ENCODE data around the gene ZBTB20. TPM values are rescaled to one million over a fixed set of nuclear protein-coding genes. Genes with fewer than 3 reads are reported as not detected.

The ZBTB20 gene
- total RNA-seq, 1 experiment from 2014 or later, result 12.8 TPM

GRCh38 chr3:114572364-114573062, 574.6 kb downstream of the ZBTB20 start:
- Histone ChIP-seq H3K27me3 (replicated peaks; ENCODE audit: control insufficient read depth, insufficient read depth, low read length) (no peaks in the 10 kb centered on the region), H3K9me3 (no peaks in the 10 kb centered on the region), H3K4me1 (no peaks in the 10 kb centered on the region), H3K36me3 (ENCODE audit: control insufficient read depth, insufficient read depth, low read length) (no peaks in the 10 kb centered on the region), H3K4me3 (ENCODE audit: low read depth, low read length) (no peak overlapping the region)
- Mint-ChIP-seq H3K9me3 (ENCODE audit: unreplicated experiment) (no peaks in the 10 kb centered on the region), H3K27me3 (ENCODE audit: insufficient read depth, unreplicated experiment) (no peaks in the 10 kb centered on the region), H3K4me3 (ENCODE audit: unreplicated experiment) (no peak overlapping the region), H3K4me1 (ENCODE audit: low read depth, unreplicated experiment) (no peaks in the 10 kb centered on the region), H3K36me3 (ENCODE audit: insufficient read depth, unreplicated experiment) (peaks cover 6% of the 10 kb centered on the region), H3K27ac (ENCODE audit: unreplicated experiment) (no peak overlapping the region)
- DNase-seq, result no peak
- CTCF ChIA-PET, result no interaction called here
- POLR2A ChIA-PET, result no interaction called here
- TF ChIP-seq CTCF (IDR thresholded peaks at IDR 0.05; ENCODE audit: insufficient read depth in 1 of 2, low read depth in 1 of 2, low read length in 1 of 2, severe bottlenecking in 1 of 2, unreplicated experiment in 1 of 2), result no peak
- intact Hi-C loops (cut with micrococcal nuclease; ENCODE audit: unreplicated experiment), result loop anchor here (5.0 kb wide), 1 partner anchor 105 kb away; no protein-coding TSS in a partner anchor
- BruUV-seq (replicated peaks), result no TSS peak

GRCh38 chr3:114571363-114571762, 575.7 kb downstream of the ZBTB20 start:
- no TSS peak for BruUV-seq (replicated peaks)
- Mint-ChIP-seq H3K36me3 (ENCODE audit: insufficient read depth, unreplicated experiment) (peaks cover 1% of the 10 kb centered on the region), H3K27ac (ENCODE audit: unreplicated experiment) (no peak overlapping the region), H3K9me3 (ENCODE audit: unreplicated experiment) (no peaks in the 10 kb centered on the region), H3K4me3 (ENCODE audit: unreplicated experiment) (no peak overlapping the region), H3K4me1 (ENCODE audit: low read depth, unreplicated experiment) (no peaks in the 10 kb centered on the region), H3K27me3 (ENCODE audit: insufficient read depth, unreplicated experiment) (no peaks in the 10 kb centered on the region)
- no peaks in the 10 kb centered on the region for H3K9me3 ChIP-seq
- no peak overlapping the region for H3K4me3 ChIP-seq (ENCODE audit: low read depth, low read length)
- TF ChIP-seq CTCF (IDR thresholded peaks at IDR 0.05; ENCODE audit: insufficient read depth in 1 of 2, low read depth in 1 of 2, low read length in 1 of 2, severe bottlenecking in 1 of 2, unreplicated experiment in 1 of 2), result no peak
- no peaks in the 10 kb centered on the region for H3K27me3 ChIP-seq (replicated peaks; ENCODE audit: control insufficient read depth, insufficient read depth, low read length)
- intact Hi-C loops (cut with micrococcal nuclease; ENCODE audit: unreplicated experiment), result loop anchor here (5.0 kb wide), 1 partner anchor 104 kb away; no protein-coding TSS in a partner anchor
- no peaks in the 10 kb centered on the region for H3K36me3 ChIP-seq (ENCODE audit: control insufficient read depth, insufficient read depth, low read length)
- no peaks in the 10 kb centered on the region for H3K4me1 ChIP-seq
- ChIA-PET POLR2A (no interaction called here), CTCF (no interaction called here)
- no peak for DNase-seq

- no peaks in the 10 kb centered on the region for H3K4me1 Mint-ChIP-seq (ENCODE audit: low read depth, unreplicated experiment)
Observed at GRCh38 chr3:114569186-114569585, 577.9 kb downstream of the ZBTB20 start.

More at GRCh38 chr3:114569186-114569585, 577.9 kb downstream of the ZBTB20 start:
- no peaks in the 10 kb centered on the region for H3K27me3 ChIP-seq (replicated peaks; ENCODE audit: control insufficient read depth, insufficient read depth, low read length)
- Mint-ChIP-seq H3K27ac (ENCODE audit: unreplicated experiment) (no peak overlapping the region), H3K36me3 (ENCODE audit: insufficient read depth, unreplicated experiment) (no peaks in the 10 kb centered on the region), H3K4me3 (ENCODE audit: unreplicated experiment) (no peak overlapping the region), H3K9me3 (ENCODE audit: unreplicated experiment) (no peaks in the 10 kb centered on the region), H3K27me3 (ENCODE audit: insufficient read depth, unreplicated experiment) (no peaks in the 10 kb centered on the region)
- no peaks in the 10 kb centered on the region for H3K9me3 ChIP-seq
- TF ChIP-seq CTCF (IDR thresholded peaks at IDR 0.05; ENCODE audit: insufficient read depth in 1 of 2, low read depth in 1 of 2, low read length in 1 of 2, severe bottlenecking in 1 of 2, unreplicated experiment in 1 of 2), result no peak
- ChIA-PET POLR2A (no interaction called here), CTCF (no interaction called here)
- H3K4me3 ChIP-seq (ENCODE audit: low read depth, low read length), result no peak overlapping the region
- no TSS peak for BruUV-seq (replicated peaks)
- H3K4me1 ChIP-seq, result no peaks in the 10 kb centered on the region
- intact Hi-C loops (cut with micrococcal nuclease; ENCODE audit: unreplicated experiment), result no loop called here
- DNase-seq, result no peak
- no peaks in the 10 kb centered on the region for H3K36me3 ChIP-seq (ENCODE audit: control insufficient read depth, insufficient read depth, low read length)

All from Caco-2 (cell line).